IPS-18c (cell line): ENCODE data around the gene FBXW9.
A peak's percentile ranks its signal among the peaks of the same experiment; 100 is the strongest.
"Not testable (repeated sequence)": the region's sequence is repeated elsewhere in the genome, so short reads cannot be mapped to it uniquely, and the experiment has no call there.

Experiments
- H3K4me3 ChIP-seq: 2 replicates; pipeline ENCODE4 v1.7.0; 2013; ENCODE audit warnings: low read depth, mild to moderate bottlenecking, low read length, moderate library complexity; ENCODE audit not compliant: insufficient read depth
- H3K9me3 ChIP-seq: one replicate; pipeline ENCODE4 v1.6.1; 2013; ENCODE audit warnings: mild to moderate bottlenecking, low read length, moderate library complexity; ENCODE audit not compliant: control insufficient read depth, insufficient read depth

Gene FBXW9

DNA sequence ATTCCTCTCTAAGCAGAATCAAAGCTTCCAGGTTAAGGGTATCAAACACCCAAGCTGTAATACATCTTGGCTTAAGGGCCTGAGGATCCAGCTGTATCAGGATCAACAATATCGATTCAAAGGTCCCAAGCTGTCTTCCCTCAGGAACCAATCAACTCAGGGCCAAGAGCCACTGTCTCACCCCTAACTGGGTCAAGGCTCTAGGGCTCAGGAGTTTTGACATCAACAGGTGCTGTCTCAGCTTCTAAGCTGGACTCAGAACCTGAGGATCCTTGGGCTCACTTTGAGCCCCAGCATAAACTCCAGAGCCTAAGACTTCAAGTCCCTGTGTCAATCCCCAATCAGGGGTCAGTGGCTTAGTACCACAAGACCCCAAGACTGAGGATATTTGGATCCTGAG, 917 bp downstream of the FBXW9 start:
- Histone ChIP-seq H3K9me3 (no peaks in the 10 kb centered on the region), H3K4me3 (peak overlapping the region; percentile 94)

DNA sequence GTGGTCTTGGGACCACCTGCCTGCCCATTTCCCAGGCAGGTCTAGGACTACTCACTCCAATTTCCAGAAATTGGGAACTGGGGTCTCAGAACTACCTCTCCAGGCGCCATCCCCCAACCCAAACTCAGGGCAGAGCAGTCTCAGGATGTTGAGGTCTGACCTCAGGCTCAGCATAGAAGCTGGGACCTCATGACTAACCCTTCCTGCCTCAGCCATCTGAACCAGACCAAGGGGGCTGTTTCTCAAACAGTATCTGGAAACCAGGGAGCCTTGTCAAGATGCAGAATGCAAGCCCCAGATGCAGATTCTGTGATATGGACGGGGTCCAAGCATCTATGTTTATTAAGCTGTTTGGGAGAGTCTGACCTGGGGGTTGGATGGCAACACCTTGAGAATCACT, 1.3 kb downstream of the FBXW9 start:
- no peaks in the 10 kb centered on the region for H3K9me3 ChIP-seq
- no peak overlapping the region for H3K4me3 ChIP-seq

DNA sequence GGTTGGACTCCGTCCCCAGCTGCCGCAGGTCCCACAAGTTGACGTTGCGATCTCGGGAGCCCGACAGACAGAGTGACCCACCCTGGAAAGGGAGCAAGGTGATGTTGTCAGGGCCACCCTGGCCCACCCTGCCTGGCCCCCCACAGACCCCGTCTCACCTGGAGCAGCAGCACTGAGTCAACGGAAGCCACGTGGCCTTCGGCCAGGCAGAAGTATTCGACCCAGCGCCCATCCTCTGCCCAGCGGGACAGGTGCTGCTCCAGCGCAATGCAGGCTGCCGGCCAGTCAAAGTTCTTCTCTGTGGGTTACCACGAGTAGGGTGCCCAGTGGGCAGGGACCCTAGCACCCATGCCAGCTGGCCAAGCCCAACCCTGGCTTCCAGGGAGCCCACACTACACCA, 1.8 kb downstream of the FBXW9 start:
- H3K9me3 ChIP-seq, result no peaks in the 10 kb centered on the region
- H3K4me3 ChIP-seq, result no peak overlapping the region

DNA sequence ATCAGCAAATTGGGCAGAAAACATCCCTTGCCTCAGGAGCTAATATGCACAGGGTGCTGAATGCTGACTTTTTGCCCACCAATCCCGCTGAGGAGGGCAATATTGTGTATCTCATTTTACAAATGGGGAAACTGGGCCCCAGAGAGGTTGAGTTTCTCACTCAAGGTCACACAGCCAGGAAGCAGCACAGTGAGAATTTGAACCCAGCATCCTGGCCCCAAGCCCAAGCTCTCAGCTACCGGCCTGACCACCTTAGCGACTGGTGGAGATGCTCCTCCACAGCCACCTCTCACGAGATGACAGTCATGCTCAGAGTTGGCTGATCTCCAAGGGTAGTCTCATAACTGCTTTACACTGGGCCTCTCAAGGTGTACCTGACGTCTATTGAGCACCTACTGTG, 3.5 kb downstream of the FBXW9 start:
- H3K9me3 ChIP-seq, result no peaks in the 10 kb centered on the region
- H3K4me3 ChIP-seq, result no peak overlapping the region

DNA sequence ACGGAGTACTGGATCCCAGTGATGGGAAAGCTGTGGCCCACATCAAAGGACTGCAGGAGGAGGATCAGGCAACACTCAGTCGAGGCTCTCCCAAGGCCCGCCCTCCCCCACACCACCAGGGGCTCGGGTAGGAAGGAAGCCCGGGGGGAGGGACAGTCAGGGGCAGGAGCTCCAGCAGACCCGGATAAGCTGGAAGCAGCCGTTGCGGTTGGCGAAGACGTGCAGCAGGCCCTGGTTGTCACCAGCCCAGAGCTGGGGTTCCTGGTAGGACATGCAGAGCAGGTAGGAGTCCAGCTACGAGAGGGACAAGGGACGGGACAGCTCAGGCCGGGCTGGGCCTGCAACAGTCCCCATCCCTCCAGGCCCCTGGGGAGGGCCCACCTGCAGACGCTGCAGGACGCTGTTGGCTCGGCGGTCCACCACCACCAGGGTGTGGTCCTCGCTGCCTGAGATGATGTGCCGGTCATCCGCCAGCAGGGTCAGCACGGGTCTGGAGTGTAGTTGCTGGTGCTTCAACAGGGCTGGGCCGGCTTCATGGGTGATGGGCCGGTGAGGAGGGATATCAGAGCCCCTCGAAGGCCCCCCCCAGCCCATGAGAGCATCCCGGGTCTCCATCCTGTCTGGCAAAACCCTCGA, 6.7 kb downstream of the FBXW9 start:
- no peak overlapping the region for H3K4me3 ChIP-seq
- H3K9me3 ChIP-seq, result no peaks in the 10 kb centered on the region

DNA sequence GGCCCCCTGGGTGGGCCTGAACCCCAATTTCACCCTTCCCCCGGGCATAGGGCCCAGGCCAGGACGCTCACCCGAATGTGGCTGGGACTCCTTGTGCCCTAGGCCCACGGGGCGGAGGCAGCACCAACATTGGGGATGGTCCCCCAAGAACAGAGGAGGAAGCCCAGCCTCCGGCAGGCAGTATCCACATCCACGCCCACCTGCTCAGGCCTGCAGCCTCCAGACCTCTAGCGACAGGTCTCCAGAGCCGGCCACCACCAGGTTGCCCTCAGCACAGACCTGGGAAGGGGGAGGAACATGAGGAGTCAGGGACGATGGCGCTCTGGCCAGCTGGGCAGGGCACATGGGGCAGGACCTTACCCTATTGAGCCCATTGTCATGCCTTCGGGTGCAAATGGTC, 7.4 kb downstream of the FBXW9 start:
- no peaks in the 10 kb centered on the region for H3K9me3 ChIP-seq
- no peak overlapping the region for H3K4me3 ChIP-seq

DNA sequence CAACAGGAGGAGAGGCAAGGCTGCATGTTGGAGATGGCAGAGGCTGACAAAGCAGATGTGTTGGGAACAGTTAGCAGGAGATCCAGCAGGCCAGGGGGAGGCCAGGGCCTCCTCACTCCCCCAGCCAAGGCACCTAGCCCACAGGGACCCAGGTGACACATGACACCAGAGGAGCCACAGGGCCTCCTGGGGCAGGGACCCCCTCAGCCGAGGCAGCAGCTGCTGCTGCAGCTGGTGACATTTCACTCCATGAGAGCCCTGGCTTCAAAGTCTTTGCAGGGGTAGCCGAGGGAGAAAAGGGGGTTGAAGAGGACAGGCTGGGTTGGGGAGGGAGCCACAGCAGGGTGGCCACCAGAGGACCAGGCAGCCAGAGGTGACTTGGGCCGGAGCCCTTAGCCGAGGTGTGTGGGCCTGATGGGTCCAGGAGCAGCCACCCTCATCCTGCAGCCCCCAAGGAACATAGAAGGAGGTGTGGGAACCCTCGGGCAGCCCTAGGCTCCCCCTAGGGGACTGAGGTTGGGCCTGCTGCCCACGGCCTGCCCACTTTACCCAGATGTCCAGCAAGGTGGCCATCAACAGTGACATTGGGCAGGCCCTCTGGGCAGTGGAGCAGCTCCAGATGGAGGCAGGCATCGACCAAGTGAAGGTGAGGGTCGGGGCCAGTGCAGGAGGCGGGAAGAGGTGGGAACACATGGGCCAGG, 8.8 kb downstream of the FBXW9 start, which contains the start of gene GNG14:
Gene GNG14, plus strand, starts transcription at position 503 of the 701 bp plus-strand sequence. Its CDS starts 51 bp downstream, at position 554.
- H3K4me3 ChIP-seq, result no peak within 1 kb of the TSS

DNA sequence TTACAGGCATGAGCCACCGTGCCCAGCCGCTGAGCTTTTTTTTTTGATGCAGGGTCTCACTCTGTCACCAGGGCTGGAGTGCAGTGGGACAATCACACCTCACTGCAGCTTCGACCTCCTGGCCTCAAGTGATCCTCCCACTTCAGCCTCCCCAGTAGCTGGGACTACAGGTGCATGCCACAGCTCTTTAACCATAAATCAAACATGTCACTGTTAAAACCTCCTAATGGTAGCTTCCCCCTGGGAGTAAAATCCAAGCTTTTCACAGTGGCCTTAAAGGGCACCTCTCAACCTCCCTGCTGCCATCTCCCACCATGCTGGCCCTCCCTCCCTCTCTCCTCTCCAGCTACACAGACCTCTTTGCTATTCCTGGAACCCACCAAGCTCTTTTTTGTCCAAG, 10.6 kb downstream of the FBXW9 start:
- Histone ChIP-seq H3K9me3 (no peaks in the 10 kb centered on the region), H3K4me3 (no peak overlapping the region)

More for the DNA sequence above, 8.8 kb downstream of the FBXW9 start, which contains the start of gene GNG14:
- H3K9me3 ChIP-seq, result no peaks in the 10 kb centered on the region

DNA sequence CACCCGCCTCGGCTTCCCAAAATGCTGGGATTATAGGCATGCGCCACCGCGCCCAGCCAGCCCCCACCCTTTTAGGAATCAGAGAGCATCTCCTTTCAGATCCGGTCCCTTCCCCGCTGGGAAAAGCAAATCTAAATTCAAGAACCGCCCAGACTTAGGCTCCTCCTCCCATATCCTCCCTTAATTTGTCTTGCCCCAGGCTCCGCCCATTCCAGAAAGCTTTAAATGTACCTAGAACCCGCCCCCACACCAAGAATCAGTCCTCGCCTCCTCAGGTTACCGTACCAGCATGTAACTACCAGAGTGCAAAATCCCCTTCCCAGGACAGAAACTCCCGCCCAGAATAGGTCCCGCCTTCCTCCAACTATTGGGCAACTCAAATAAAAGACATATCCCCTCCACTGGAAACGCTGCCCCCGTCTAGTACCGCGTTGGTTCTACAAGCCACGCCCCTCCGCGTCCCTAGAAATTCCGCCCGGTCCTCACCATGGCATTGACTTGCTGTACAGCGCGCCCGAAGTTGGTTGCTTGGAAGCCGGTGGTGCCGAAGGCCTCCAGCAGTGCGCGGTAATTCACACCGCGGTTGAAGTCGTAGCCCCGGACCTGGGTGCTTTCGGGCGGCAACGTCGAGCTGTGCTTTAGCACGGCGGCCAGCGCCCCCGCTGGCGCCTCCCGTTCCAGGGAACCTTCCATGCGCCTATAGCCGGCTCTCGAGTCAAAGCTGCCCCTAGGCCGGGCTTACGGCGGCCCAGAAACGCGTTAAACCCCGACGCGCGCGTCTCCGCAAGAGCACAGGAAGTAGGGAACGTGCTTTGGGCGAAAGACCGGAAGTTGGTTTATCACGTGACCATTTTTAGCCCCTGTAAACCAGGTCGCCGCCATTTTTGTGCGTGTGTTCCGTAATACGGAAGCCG, 15.1 kb downstream of the FBXW9 start, which contains the start of gene DHPS:
Gene DHPS, minus strand, starts transcription at position 807 of the 914 bp plus-strand sequence. Its CDS starts 114 bp downstream, at position 693.
- H3K9me3 ChIP-seq, result no peaks in the 10 kb centered on the region
- peak within 1 kb of the TSS; percentile 90 for H3K4me3 ChIP-seq

DNA sequence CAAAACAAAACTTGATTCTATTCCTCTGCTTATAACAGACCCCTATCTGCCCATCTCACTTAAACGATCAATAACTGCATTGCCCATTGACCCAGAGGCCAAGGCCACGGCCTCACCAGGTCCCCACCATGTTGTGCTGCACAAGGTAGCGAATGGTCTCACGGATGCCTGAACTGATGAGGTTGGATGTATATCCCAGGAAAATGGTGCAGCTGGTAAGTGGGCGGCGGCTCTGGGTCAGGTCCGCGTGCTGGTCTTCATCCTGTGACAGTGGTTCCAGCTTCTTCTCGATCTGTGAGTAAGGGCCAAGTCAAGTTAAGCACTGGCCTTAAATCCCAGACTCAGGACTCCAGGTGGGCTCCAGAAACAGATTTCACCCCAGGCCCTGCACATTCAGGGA, 16.4 kb downstream of the FBXW9 start:
- no peak overlapping the region for H3K4me3 ChIP-seq
- no peaks in the 10 kb centered on the region for H3K9me3 ChIP-seq

DNA sequence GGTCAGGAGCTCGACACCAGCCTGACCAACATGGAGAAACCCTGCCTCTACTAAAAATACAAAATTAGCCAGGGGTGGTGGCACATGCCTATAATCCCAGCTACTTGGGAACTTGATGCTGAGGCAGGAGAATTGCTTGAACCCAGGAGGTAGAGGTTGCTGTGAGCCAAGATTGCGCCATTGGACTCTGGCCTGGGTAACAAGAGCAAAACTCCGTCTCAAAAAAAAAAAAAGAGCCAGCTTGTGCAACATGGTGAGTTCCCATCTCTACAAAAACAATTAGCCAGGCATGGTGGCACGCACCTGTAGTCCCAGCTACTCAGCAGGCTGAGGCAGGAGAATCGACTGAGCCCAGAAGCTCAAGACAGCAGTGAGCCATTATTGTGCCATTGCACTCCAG, 18.4 kb downstream of the FBXW9 start:
- H3K9me3 ChIP-seq, H3K4me3 ChIP-seq: not testable (repeated sequence)

DNA sequence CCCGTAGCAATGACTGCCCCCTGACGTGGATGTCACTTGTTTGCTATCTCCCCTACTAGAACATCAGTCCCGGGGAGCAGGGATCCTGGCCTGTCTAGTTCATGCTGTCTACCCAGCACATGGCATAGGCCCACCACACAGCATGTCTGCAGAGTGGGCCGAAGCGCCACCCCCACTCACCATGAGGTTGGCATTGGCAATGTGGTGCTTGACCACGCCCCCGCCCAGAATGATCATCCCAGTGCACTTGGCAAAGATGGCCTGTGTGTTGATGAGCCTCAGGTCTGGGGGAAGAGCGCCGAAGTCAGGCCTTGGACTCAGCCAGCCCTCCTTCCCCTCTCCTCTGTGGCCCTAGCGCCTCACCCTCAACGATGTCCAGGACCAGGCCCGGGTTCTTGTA, 19.5 kb downstream of the FBXW9 start:
- H3K4me3 ChIP-seq, result no peak overlapping the region

DNA sequence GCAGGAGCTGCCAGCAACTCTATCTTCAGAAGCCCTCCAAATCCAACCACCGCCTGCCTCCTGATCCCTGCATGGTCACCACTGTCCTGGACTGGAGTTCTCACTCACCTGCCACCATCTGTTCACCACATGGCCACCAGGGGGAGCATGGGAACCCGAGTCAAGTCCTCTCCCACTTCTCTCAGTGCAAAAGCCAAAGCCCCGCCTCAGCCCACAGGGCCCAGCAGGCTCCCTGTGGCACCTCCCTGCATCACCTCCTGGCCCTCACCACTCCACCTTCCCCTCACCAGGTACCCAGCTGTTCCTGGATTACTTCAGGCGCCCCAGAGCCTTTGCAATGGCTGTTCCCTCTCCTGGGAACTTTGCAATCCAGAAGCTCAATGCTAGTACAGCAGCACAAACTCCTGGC, 20.0 kb downstream of the FBXW9 start:
- no peak overlapping the region for H3K4me3 ChIP-seq
- H3K9me3 ChIP-seq, result no peaks in the 10 kb centered on the region

More for the DNA sequence above, 19.5 kb downstream of the FBXW9 start:
- no peaks in the 10 kb centered on the region for H3K9me3 ChIP-seq

DNA sequence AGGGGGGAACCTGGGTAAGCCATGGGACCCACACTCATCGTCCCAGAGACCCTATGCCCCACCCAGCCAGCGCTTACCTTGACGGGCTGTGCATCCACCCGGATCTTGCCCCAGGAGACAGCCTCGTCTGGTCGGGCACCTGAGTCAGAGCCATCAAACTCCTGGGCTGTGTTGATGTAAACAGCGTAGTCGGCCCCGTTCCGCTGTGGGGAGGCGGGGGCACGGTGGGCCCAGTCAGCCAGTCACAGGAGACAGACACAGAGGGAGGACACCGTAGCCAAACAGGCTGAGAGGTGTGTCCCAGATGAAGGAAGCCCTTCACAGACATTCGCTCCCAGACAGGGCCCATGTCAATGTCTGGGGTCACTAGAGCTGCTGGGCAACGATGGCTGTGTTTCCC, 20.5 kb downstream of the FBXW9 start:
- no peaks in the 10 kb centered on the region for H3K9me3 ChIP-seq
- no peak overlapping the region for H3K4me3 ChIP-seq

DNA sequence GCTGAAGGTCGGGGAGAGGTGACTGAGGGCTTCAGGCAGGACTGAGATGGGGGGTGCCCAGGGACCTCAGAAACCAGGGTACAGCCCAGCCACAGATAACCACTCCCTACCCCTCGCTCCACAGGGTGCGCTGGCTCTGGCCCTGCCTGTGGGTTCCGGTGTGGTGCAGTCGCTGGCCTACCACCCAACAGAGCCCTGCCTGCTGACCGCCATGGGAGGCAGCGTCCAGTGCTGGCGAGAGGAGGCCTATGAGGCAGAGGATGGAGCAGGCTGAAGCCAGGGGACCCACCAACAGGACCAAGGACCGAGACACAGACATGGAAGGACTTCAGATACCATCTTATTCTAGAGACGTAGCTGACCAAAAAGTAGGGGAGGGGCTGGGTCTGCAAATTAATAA, 21.0 kb downstream of the FBXW9 start:
- Histone ChIP-seq H3K9me3 (no peaks in the 10 kb centered on the region), H3K4me3 (no peak overlapping the region)

DNA sequence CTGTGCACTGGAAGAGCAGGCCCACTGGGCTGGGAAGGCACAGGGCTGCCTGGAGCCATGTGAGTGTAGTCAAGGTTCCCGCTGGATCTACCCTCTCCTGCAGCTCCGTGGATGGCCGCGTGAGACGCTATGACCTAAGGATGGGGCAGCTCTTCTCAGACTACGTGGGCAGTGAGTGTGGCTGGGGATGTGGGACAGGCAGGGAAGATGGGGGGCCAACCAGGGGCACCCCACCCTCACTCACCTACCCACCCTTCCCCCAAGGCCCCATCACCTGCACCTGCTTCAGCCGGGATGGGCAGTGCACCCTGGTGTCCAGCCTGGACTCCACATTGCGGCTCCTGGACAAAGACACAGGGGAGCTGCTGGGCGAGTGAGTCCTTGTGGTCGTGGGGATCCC, 23.7 kb downstream of the FBXW9 start:
- no peak overlapping the region for H3K4me3 ChIP-seq
- H3K9me3 ChIP-seq, result no peaks in the 10 kb centered on the region

DNA sequence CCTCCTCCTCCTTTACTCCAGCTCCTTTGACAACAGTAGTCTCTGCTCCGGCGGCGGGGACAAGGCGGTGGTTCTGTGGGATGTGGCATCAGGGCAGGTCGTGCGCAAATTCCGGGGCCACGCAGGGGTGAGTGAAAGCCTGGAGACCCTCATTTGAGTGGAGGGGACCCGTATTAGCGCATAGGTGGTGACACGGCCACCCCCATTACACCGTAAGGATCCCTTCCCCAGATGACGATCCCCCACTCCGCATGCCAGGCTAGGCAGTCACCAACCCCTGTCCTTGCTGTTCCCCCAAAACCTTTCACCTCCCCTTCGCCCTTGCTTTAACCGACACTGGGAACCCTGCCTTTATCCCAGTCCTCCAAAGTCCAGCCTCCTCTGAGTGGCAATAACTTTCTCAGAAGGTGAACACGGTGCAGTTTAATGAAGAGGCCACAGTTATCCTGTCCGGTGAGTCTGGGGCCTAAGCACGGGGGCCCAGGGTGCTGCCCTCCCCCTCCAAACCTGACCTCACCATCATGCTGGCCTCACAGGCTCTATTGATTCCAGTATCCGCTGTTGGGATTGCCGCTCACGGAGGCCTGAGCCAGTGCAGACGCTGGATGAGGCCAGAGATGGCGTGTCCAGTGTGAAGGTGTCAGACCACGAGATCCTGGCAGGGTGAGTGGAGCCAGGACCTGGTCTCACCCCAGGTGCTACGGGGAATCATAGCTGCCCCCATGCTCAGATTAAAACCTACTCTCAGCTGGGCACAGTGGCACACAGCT, 26.1 kb downstream of the FBXW9 start:
- peak overlapping the region; percentile 94 for H3K4me3 ChIP-seq

More for the DNA sequence above, 26.1 kb downstream of the FBXW9 start:
- peaks cover 2% of the 10 kb centered on the region for H3K9me3 ChIP-seq
